Activated CD4-positive, alpha-beta T cell treated with anti-CD3 and anti-CD28 coated beads, Interleukin-2, amount 10 ng/mL, durations not matched to agents 7 days and 5 days (primary cell): ENCODE results near the gene ARPC5. TPM values are rescaled to one million over a fixed set of nuclear protein-coding genes. Genes with fewer than 3 reads are reported as not detected.

Source experiments
- CTCF ChIA-PET: fragments of 350-600 bp; sonication (Branson Sonifier 250); formaldehyde crosslinking; loops from one replicate; lab custom pipeline; 2021; ENCODE audit warnings: antibody characterized with exemption; lab: Charles Lee
- POLR2A ChIA-PET: fragments of 350-600 bp; sonication (Branson Sonifier 250); formaldehyde crosslinking; loops from one replicate; lab custom pipeline; 2021; ENCODE audit warnings: antibody characterized with exemption; lab: Charles Lee
- DNase-seq: peaks from one replicate; pipeline ENCODE4 v3.0.0-alpha.2; 2020
- H3K27ac Mint-ChIP-seq: one replicate; pipeline ENCODE4 v1.8.0; 2021; ENCODE audit warnings: mild to moderate bottlenecking, moderate library complexity, mixed read lengths
- H3K27me3 Mint-ChIP-seq: one replicate; pipeline ENCODE4 v1.8.0; 2021; ENCODE audit warnings: mixed read lengths
- H3K36me3 Mint-ChIP-seq: one replicate; pipeline ENCODE4 v1.8.0; 2021; ENCODE audit warnings: low read depth, mixed read lengths
- H3K4me1 Mint-ChIP-seq: one replicate; pipeline ENCODE4 v1.8.0; 2021; ENCODE audit warnings: mixed read lengths
- H3K4me3 Mint-ChIP-seq: one replicate; pipeline ENCODE4 v1.8.0; 2021; ENCODE audit warnings: mild to moderate bottlenecking, moderate library complexity, mixed read lengths
- H3K9me3 Mint-ChIP-seq: one replicate; pipeline ENCODE4 v1.8.0; 2021; ENCODE audit warnings: mixed read lengths
- total RNA-seq, 2 experiments: library from RNA; stranded (reverse); gene quantifications; one replicate each; pipeline ENCODE4 v1.2.3, GENCODE V29; 2021

The ARPC5 gene
- total RNA-seq, 2 experiments from 2014 or later, result 257 to 273 TPM

- Mint-ChIP-seq H3K27ac (peak overlapping the region; percentile 93), H3K9me3 (no peaks in the 10 kb centered on the region), H3K4me1 (peaks cover 49% of the 10 kb centered on the region), H3K27me3 (peaks cover 5% of the 10 kb centered on the region), H3K36me3 (peaks cover 10% of the 10 kb centered on the region), H3K4me3 (peak overlapping the region; percentile 71)
- ChIA-PET CTCF (interaction anchor here (1.4 to 1.8 kb wide), 2 partner anchors 10 to 42 kb away, joined by 4 to 5 read pairs; no protein-coding TSS in a partner anchor), POLR2A (no interaction called here)
- peak; percentile 9 for DNase-seq
These were observed 45.7 kb downstream of the ARPC5 start for GRCh38 chr1:183589874-183590243.

GRCh38 chr1:183589384-183589783, 46.2 kb downstream of the ARPC5 start:
- peaks cover 11% of the 10 kb centered on the region for H3K36me3 Mint-ChIP-seq
- H3K4me3 Mint-ChIP-seq, result peak overlapping the region; percentile 71
- peak overlapping the region; percentile 93 for H3K27ac Mint-ChIP-seq
- H3K4me1 Mint-ChIP-seq, result peaks cover 52% of the 10 kb centered on the region
- POLR2A ChIA-PET, result interaction anchor here (0.5 kb wide), 1 partner anchor 11 kb away, joined by 4 read pairs; no protein-coding TSS in a partner anchor
- CTCF ChIA-PET, result interaction anchor here (0.8 to 1.8 kb wide), 3 partner anchors 11 to 43 kb away, joined by 4 read pairs; no protein-coding TSS in a partner anchor
- no peak for DNase-seq
- peaks cover 5% of the 10 kb centered on the region for H3K27me3 Mint-ChIP-seq
- H3K9me3 Mint-ChIP-seq, result no peaks in the 10 kb centered on the region

GRCh38 chr1:183588827-183589226, 46.8 kb downstream of the ARPC5 start:
- DNase-seq, result peak; percentile 15
- peaks cover 11% of the 10 kb centered on the region for H3K36me3 Mint-ChIP-seq
- H3K27ac Mint-ChIP-seq, result peak overlapping the region; percentile 93
- H3K4me3 Mint-ChIP-seq, result peak overlapping the region; percentile 71
- ChIA-PET CTCF (interaction anchor here (0.8 to 1.8 kb wide), 4 partner anchors 10 to 43 kb away, joined by 3 to 4 read pairs (median 4); no protein-coding TSS in a partner anchor), POLR2A (interaction anchor here (0.5 kb wide), 1 partner anchor 11 kb away, joined by 4 read pairs; no protein-coding TSS in a partner anchor)
- H3K4me1 Mint-ChIP-seq, result peaks cover 58% of the 10 kb centered on the region
- H3K27me3 Mint-ChIP-seq, result peaks cover 5% of the 10 kb centered on the region
- no peaks in the 10 kb centered on the region for H3K9me3 Mint-ChIP-seq

DNA sequence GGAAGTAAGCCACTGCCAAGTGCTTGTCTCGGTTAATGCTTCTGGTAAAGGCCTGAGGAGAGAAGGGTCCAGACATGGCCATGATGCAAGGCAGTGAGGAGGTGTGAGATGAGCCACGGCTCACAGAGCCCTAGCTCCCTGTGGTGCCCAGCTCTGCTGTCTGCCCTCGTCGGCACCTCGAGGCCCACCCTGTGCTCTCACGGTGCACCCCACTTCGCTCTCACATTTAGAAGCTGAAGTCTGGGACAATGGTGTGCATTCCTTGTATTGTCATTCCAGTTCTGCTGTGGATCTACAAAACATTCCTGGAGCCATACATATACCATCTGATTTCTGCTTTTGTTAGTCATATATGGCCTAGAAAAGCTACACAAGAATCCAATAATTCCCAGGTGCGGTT, 48.7 kb downstream of the ARPC5 start:
- peaks cover 58% of the 10 kb centered on the region for H3K4me1 Mint-ChIP-seq
- no peak overlapping the region for H3K4me3 Mint-ChIP-seq
- CTCF ChIA-PET, result interaction anchor here (0.6 to 1.2 kb wide), 7 partner anchors 11 to 571 kb away, joined by 3 to 4 read pairs (median 3); no protein-coding TSS in a partner anchor

GRCh38 chr1:183586455-183586854, 49.1 kb downstream of the ARPC5 start:
- no peak overlapping the region for H3K4me3 Mint-ChIP-seq
- peaks cover 59% of the 10 kb centered on the region for H3K4me1 Mint-ChIP-seq
- no peak overlapping the region for H3K27ac Mint-ChIP-seq
- CTCF ChIA-PET, result interaction anchor here (0.6 to 1.1 kb wide), 4 partner anchors 8 to 102 kb away, joined by 3 to 4 read pairs (median 3); no protein-coding TSS in a partner anchor
- H3K27me3 Mint-ChIP-seq, result no peaks in the 10 kb centered on the region
- POLR2A ChIA-PET, result no interaction called here
- no peaks in the 10 kb centered on the region for H3K9me3 Mint-ChIP-seq
- H3K36me3 Mint-ChIP-seq, result peaks cover 11% of the 10 kb centered on the region
- no peak for DNase-seq

More for the DNA sequence above, 48.7 kb downstream of the ARPC5 start:
- POLR2A ChIA-PET, result no interaction called here
- H3K36me3 Mint-ChIP-seq, result peaks cover 11% of the 10 kb centered on the region
- no peak for DNase-seq
- no peaks in the 10 kb centered on the region for H3K27me3 Mint-ChIP-seq
- H3K27ac Mint-ChIP-seq, result no peak overlapping the region
- H3K9me3 Mint-ChIP-seq, result no peaks in the 10 kb centered on the region

- Mint-ChIP-seq H3K9me3 (no peaks in the 10 kb centered on the region), H3K27me3 (no peaks in the 10 kb centered on the region), H3K4me1 (peaks cover 57% of the 10 kb centered on the region), H3K36me3 (peaks cover 11% of the 10 kb centered on the region), H3K4me3 (no peak overlapping the region), H3K27ac (no peak overlapping the region)
- POLR2A ChIA-PET, result no interaction called here
- CTCF ChIA-PET, result no interaction called here
- peak; percentile 60 for DNase-seq
These were observed 50.5 kb downstream of the ARPC5 start for GRCh38 chr1:183585038-183585437.

GRCh38 chr1:183584147-183584546, 51.4 kb downstream of the ARPC5 start:
- no peak for DNase-seq
- ChIA-PET POLR2A (no interaction called here), CTCF (no interaction called here)
- Mint-ChIP-seq H3K4me1 (peaks cover 53% of the 10 kb centered on the region), H3K9me3 (no peaks in the 10 kb centered on the region), H3K27ac (no peak overlapping the region), H3K36me3 (peaks cover 8% of the 10 kb centered on the region), H3K4me3 (no peak overlapping the region), H3K27me3 (no peaks in the 10 kb centered on the region)

- CTCF ChIA-PET, result no interaction called here
- no peaks in the 10 kb centered on the region for H3K27me3 Mint-ChIP-seq
- no peak for DNase-seq
- peaks cover 53% of the 10 kb centered on the region for H3K4me1 Mint-ChIP-seq
- POLR2A ChIA-PET, result no interaction called here
- H3K36me3 Mint-ChIP-seq, result peaks cover 6% of the 10 kb centered on the region
- H3K9me3 Mint-ChIP-seq, result no peaks in the 10 kb centered on the region
- no peak overlapping the region for H3K4me3 Mint-ChIP-seq
- H3K27ac Mint-ChIP-seq, result no peak overlapping the region
These were observed 52.1 kb downstream of the ARPC5 start for GRCh38 chr1:183583466-183583865.

DNA sequence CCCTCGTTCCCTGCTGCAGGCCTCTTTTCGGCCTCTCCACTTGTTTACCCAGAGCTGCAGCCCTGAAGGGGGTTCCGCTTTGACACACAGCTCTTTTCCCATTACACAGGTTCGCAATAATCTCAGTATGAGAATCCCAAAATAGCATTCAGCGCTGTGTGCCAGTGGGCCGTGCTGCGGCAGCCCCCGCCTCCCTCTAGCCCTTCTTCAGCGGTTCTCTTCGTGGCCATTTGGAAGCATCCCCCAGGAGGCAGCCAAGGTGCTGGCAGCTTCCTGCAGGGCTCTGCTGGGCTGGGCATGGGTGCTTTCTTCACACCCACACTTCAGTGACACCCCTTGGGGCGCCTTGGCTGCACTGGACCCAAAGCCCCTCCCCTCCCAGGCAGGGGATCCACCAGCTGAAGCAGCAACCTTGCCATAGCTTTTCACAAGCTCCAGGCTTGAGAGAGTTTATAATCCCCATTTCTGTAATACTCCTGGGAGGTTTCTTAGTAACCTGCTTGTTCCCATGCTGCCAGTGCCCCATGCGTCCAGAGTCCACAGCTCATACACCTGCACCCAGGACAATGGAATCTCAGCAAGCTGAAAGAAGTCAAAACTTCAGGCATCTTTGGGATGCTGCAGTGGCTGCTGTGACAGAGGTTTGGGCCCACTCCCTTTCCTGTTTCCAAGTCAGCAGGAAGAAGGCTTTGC, 53.4 kb downstream of the ARPC5 start:
- no peak for DNase-seq
- H3K36me3 Mint-ChIP-seq, result peaks cover 5% of the 10 kb centered on the region
- H3K4me3 Mint-ChIP-seq, result no peak overlapping the region
- CTCF ChIA-PET, result interaction anchor here (0.6 to 1.7 kb wide), 4 partner anchors 11 to 19 kb away, joined by 3 to 6 read pairs (median 4); no protein-coding TSS in a partner anchor
- peaks cover 61% of the 10 kb centered on the region for H3K4me1 Mint-ChIP-seq
- H3K27me3 Mint-ChIP-seq, result no peaks in the 10 kb centered on the region
- POLR2A ChIA-PET, result no interaction called here
- H3K27ac Mint-ChIP-seq, result no peak overlapping the region
- H3K9me3 Mint-ChIP-seq, result no peaks in the 10 kb centered on the region

DNA sequence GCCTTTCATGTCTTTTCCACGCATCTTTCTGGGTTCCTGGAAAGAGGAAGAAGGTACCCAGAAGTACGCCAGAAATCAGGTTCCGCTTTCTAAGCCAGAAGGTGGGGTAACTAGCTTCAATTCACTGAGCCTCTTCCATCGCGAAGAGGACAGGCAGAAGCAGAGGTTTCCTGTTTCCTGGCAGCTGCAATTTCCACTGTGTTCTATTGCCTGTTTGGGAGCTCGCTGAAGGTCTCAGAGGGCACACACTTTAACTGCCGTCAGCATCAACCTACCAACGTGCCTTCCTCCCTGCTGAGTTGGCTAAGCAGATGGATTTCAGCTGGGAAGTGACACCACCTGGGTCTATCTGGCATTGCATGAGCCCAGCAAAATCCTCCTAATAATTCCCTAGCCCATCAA, 55.3 kb downstream of the ARPC5 start:
- CTCF ChIA-PET, result interaction anchor here (0.6 to 4.5 kb wide), 8 partner anchors 9 to 471 kb away, joined by 3 to 19 read pairs (median 4); partner anchors contain the start of gene NCF2
- POLR2A ChIA-PET, result interaction anchor here (0.5 to 0.9 kb wide), 2 partner anchors 12 to 108 kb away, joined by 3 read pairs; partner anchors contain the start of gene SMG7
- DNase-seq, result peak; percentile 33
- peaks cover 5% of the 10 kb centered on the region for H3K36me3 Mint-ChIP-seq
- peak overlapping the region; percentile 19 for H3K4me3 Mint-ChIP-seq
- no peaks in the 10 kb centered on the region for H3K27me3 Mint-ChIP-seq
- H3K27ac Mint-ChIP-seq, result peak overlapping the region; percentile 84
- H3K9me3 Mint-ChIP-seq, result no peaks in the 10 kb centered on the region
- H3K4me1 Mint-ChIP-seq, result peaks cover 56% of the 10 kb centered on the region

DNA sequence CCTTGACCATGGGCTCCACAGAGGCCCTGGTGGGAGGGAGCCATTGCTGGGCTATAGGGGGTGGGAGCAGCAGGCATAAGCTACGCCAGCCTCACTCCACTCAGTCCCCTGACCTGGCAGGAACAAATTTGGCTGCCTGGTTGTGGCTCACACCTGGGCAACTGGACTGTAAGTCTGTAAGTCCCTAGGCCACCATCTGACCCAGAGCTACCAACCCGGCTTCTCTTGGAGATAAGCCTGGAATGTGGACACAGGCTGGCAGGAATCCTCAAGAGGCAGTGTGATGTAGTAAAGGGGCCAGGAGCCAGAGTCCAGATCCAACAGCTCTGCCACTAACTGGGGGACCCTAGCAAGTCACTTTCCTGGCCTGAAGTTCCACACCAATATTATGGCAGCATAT, 56.7 kb downstream of the ARPC5 start:
- Mint-ChIP-seq H3K27ac (no peak overlapping the region), H3K27me3 (no peaks in the 10 kb centered on the region), H3K9me3 (no peaks in the 10 kb centered on the region), H3K4me1 (peaks cover 43% of the 10 kb centered on the region), H3K36me3 (peaks cover 3% of the 10 kb centered on the region), H3K4me3 (no peak overlapping the region)
- POLR2A ChIA-PET, result no interaction called here
- CTCF ChIA-PET, result interaction anchor here (0.9 to 4.5 kb wide), 5 partner anchors 10 to 105 kb away, joined by 3 to 19 read pairs (median 4); no protein-coding TSS in a partner anchor
- no peak for DNase-seq

DNA sequence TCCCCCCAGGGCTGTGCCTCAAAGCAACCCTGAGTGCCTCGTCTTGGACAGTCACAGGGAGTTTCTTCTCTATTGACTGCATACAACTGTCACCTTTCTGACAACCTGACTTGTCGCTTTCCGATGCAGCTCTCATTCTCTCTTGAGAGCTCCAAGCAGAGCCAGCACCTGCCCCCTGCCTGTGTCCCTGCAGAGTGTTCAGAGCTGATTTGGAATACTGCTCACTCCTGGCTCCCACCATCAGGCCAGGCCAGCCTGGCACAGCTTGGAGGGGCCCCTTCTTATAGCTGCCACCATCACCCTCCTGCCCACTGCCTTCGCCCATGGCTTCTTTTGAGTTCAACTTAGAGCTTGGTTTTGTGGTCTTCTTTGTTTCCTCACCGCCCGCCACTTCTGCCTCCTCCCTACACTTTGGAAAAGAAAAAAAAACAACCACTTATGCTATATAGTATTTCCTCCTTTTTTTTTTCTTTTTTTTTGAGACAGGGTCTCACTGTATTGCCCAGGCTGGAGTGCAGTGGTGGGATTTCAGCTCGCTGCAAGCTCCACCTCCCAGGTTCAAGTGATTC, 57.6 kb downstream of the ARPC5 start:
- CTCF ChIA-PET, result interaction anchor here (0.6 to 4.5 kb wide), 9 partner anchors 8 to 338 kb away, joined by 3 to 19 read pairs (median 3); no protein-coding TSS in a partner anchor
- POLR2A ChIA-PET, result no interaction called here
- Mint-ChIP-seq H3K27me3 (no peaks in the 10 kb centered on the region), H3K36me3 (peaks cover 8% of the 10 kb centered on the region), H3K4me1 (peaks cover 41% of the 10 kb centered on the region), H3K4me3 (no peak overlapping the region), H3K9me3 (no peaks in the 10 kb centered on the region), H3K27ac (peak overlapping the region; percentile 71)
- no peak for DNase-seq
